GM12891 (cell line): ENCODE data around the gene CIB4.

Source experiments
- POLR2A ChIP-seq: IDR thresholded peaks from 2 replicates; pipeline ENCODE4 v1.6.1; 2011; ENCODE audit warnings: low read depth, low read length, control low read depth
- POLR2AphosphoS5 ChIP-seq: IDR thresholded peaks from 2 replicates; pipeline ENCODE4 v1.6.1; 2011; ENCODE audit warnings: low read depth, low read length, control low read depth
- TAF1 ChIP-seq: IDR thresholded peaks from 2 replicates; pipeline ENCODE4 v1.6.1; 2011; ENCODE audit warnings: low read depth, low read length, control low read depth

GRCh38 chr2:26537826-26538475 lies 103.2 kb downstream of the CIB4 start:
- no peak for TF ChIP-seq POLR2A
- no peak for TF ChIP-seq POLR2AphosphoS5
- TF ChIP-seq TAF1: no peak
